Measurements from ENCODE around the gene ARHGDIA.
A peak's percentile ranks its signal among the peaks of the same experiment; 100 is the strongest.

The ARHGDIA gene

GRCh38 chr17:81859906-81860755, 11.0 kb downstream of the ARHGDIA start, which contains the start of gene P4HB:
Gene P4HB, minus strand, starts transcription at chr17:81860535. Its CDS starts 64 bp downstream, at chr17:81860471.
- Histone ChIP-seq H3K9me3 (ENCODE audit: control insufficient read depth, low read length) (no peaks in the 10 kb centered on the region), H3K36me3 (ENCODE audit: control insufficient read depth, insufficient read depth, low read length) (peaks cover 75% of the 10 kb centered on the region), H3K4me3 (ENCODE audit: extremely low read depth, insufficient read depth, low read length, poor library complexity, severe bottlenecking) (peak within 1 kb of the TSS; percentile 95), H3K27ac (ENCODE audit: low read depth, low read length, severe bottlenecking) (peak within 1 kb of the TSS; percentile 91), H3K4me1 (ENCODE audit: control insufficient read depth, insufficient read depth, low read length, poor library complexity, severe bottlenecking) (peaks cover 17% of the 10 kb centered on the region)
- 0% methylated on average over 64 to 90 of the region's 95 CpGs for WGBS, 2 experiments (ENCODE audit: insufficient coverage in 2 of 2)

- peaks cover 16% of the 10 kb centered on the region for H3K4me1 ChIP-seq (ENCODE audit: control insufficient read depth, insufficient read depth, low read length, poor library complexity, severe bottlenecking)
- 71 to 79% methylated on average over 21 to 23 of the region's 23 CpGs for WGBS, 2 experiments (ENCODE audit: insufficient coverage in 2 of 2)
- H3K4me3 ChIP-seq (ENCODE audit: extremely low read depth, insufficient read depth, low read length, poor library complexity, severe bottlenecking): peak overlapping the region; percentile 95
- H3K36me3 ChIP-seq (ENCODE audit: control insufficient read depth, insufficient read depth, low read length): peaks cover 75% of the 10 kb centered on the region
- no peaks in the 10 kb centered on the region for H3K9me3 ChIP-seq (ENCODE audit: control insufficient read depth, low read length)
- H3K27ac ChIP-seq (ENCODE audit: low read depth, low read length, severe bottlenecking): peak overlapping the region; percentile 89
These were observed 11.9 kb downstream of the ARHGDIA start for GRCh38 chr17:81858967-81859905.

- 94 to 96% methylated on average over 26 to 27 of the region's 30 CpGs for WGBS, 2 experiments (ENCODE audit: insufficient coverage in 2 of 2)
These were observed 12.8 kb downstream of the ARHGDIA start for GRCh38 chr17:81858170-81858966.

GRCh38 chr17:81854974-81855774, 16.0 kb downstream of the ARHGDIA start:
- 95 to 97% methylated on average over 23 to 24 of the region's 29 CpGs for WGBS, 2 experiments (ENCODE audit: insufficient coverage in 2 of 2)
- Histone ChIP-seq H3K4me3 (ENCODE audit: extremely low read depth, insufficient read depth, low read length, poor library complexity, severe bottlenecking) (no peak overlapping the region), H3K36me3 (ENCODE audit: control insufficient read depth, insufficient read depth, low read length) (peaks cover 93% of the 10 kb centered on the region), H3K4me1 (ENCODE audit: control insufficient read depth, insufficient read depth, low read length, poor library complexity, severe bottlenecking) (peaks cover 16% of the 10 kb centered on the region), H3K27ac (ENCODE audit: low read depth, low read length, severe bottlenecking) (no peak overlapping the region), H3K9me3 (ENCODE audit: control insufficient read depth, low read length) (no peaks in the 10 kb centered on the region)

More at GRCh38 chr17:81858170-81858966, 12.8 kb downstream of the ARHGDIA start:
- peaks cover 75% of the 10 kb centered on the region for H3K36me3 ChIP-seq (ENCODE audit: control insufficient read depth, insufficient read depth, low read length)
- H3K9me3 ChIP-seq (ENCODE audit: control insufficient read depth, low read length): no peaks in the 10 kb centered on the region
- peaks cover 16% of the 10 kb centered on the region for H3K4me1 ChIP-seq (ENCODE audit: control insufficient read depth, insufficient read depth, low read length, poor library complexity, severe bottlenecking)
- H3K4me3 ChIP-seq (ENCODE audit: extremely low read depth, insufficient read depth, low read length, poor library complexity, severe bottlenecking): peak overlapping the region; percentile 95
- H3K27ac ChIP-seq (ENCODE audit: low read depth, low read length, severe bottlenecking): no peak overlapping the region

GRCh38 chr17:81852237-81852636, 18.9 kb downstream of the ARHGDIA start:
- H3K9me3 ChIP-seq (ENCODE audit: control insufficient read depth, low read length): no peaks in the 10 kb centered on the region
- WGBS, 2 experiments (ENCODE audit: insufficient coverage in 2 of 2): 97% methylated on average over 12 of the region's 12 CpGs
- no peak overlapping the region for H3K4me3 ChIP-seq (ENCODE audit: extremely low read depth, insufficient read depth, low read length, poor library complexity, severe bottlenecking)
- H3K4me1 ChIP-seq (ENCODE audit: control insufficient read depth, insufficient read depth, low read length, poor library complexity, severe bottlenecking): peaks cover 2% of the 10 kb centered on the region
- H3K36me3 ChIP-seq (ENCODE audit: control insufficient read depth, insufficient read depth, low read length): peaks cover 90% of the 10 kb centered on the region
- H3K27ac ChIP-seq (ENCODE audit: low read depth, low read length, severe bottlenecking): no peak overlapping the region

- Histone ChIP-seq H3K27ac (ENCODE audit: low read depth, low read length, severe bottlenecking) (no peak overlapping the region), H3K4me1 (ENCODE audit: control insufficient read depth, insufficient read depth, low read length, poor library complexity, severe bottlenecking) (peaks cover 2% of the 10 kb centered on the region), H3K4me3 (ENCODE audit: extremely low read depth, insufficient read depth, low read length, poor library complexity, severe bottlenecking) (no peak overlapping the region), H3K36me3 (ENCODE audit: control insufficient read depth, insufficient read depth, low read length) (peaks cover 90% of the 10 kb centered on the region), H3K9me3 (ENCODE audit: control insufficient read depth, low read length) (no peaks in the 10 kb centered on the region)
- 96 to 97% methylated on average over 11 to 16 of the region's 16 CpGs for WGBS, 2 experiments (ENCODE audit: insufficient coverage in 2 of 2)
These were observed 19.7 kb downstream of the ARHGDIA start for GRCh38 chr17:81851423-81851822.

- no peak overlapping the region for H3K27ac ChIP-seq (ENCODE audit: low read depth, low read length, severe bottlenecking)
- peaks cover 90% of the 10 kb centered on the region for H3K36me3 ChIP-seq (ENCODE audit: control insufficient read depth, insufficient read depth, low read length)
- 92 to 100% methylated on average over 6 to 7 of the region's 12 CpGs for WGBS, 2 experiments (ENCODE audit: insufficient coverage in 2 of 2)
- no peak overlapping the region for H3K4me3 ChIP-seq (ENCODE audit: extremely low read depth, insufficient read depth, low read length, poor library complexity, severe bottlenecking)
- H3K4me1 ChIP-seq (ENCODE audit: control insufficient read depth, insufficient read depth, low read length, poor library complexity, severe bottlenecking): no peaks in the 10 kb centered on the region
- H3K9me3 ChIP-seq (ENCODE audit: control insufficient read depth, low read length): no peaks in the 10 kb centered on the region
These were observed 21.7 kb downstream of the ARHGDIA start for GRCh38 chr17:81849457-81849856.

- WGBS, 2 experiments (ENCODE audit: insufficient coverage in 2 of 2): 93 to 94% methylated on average over 21 to 23 of the region's 24 CpGs
- Histone ChIP-seq H3K4me3 (ENCODE audit: extremely low read depth, insufficient read depth, low read length, poor library complexity, severe bottlenecking) (no peak overlapping the region), H3K4me1 (ENCODE audit: control insufficient read depth, insufficient read depth, low read length, poor library complexity, severe bottlenecking) (no peaks in the 10 kb centered on the region), H3K36me3 (ENCODE audit: control insufficient read depth, insufficient read depth, low read length) (peaks cover 88% of the 10 kb centered on the region), H3K9me3 (ENCODE audit: control insufficient read depth, low read length) (no peaks in the 10 kb centered on the region), H3K27ac (ENCODE audit: low read depth, low read length, severe bottlenecking) (no peak overlapping the region)
These were observed 24.1 kb downstream of the ARHGDIA start for GRCh38 chr17:81846743-81847689.

All from mesodermal cell (in vitro differentiated cells).